Fibroblast of pulmonary artery (primary cell): ENCODE results near the gene FBXO42.
"Not testable (repeated sequence)": the region's sequence is repeated elsewhere in the genome, so short reads cannot be mapped to it uniquely, and the experiment has no call there.

Experiments
- DNase-seq: peaks from one replicate; pipeline ENCODE4 v3.0.0-alpha.2; 2010; ENCODE audit warnings: low read depth
- H3K4me3 ChIP-seq: replicated peaks from 2 replicates; pipeline ENCODE4 v1.5.1; 2011; ENCODE audit warnings: low read depth, mild to moderate bottlenecking, control low read depth, low read length, moderate library complexity
- TF ChIP-seq, protein P1 (sequence below): IDR thresholded peaks from 2 replicates; pipeline ENCODE4 v1.5.1; 2011; ENCODE audit warnings: mild to moderate bottlenecking, control low read depth, low read length, inconsistent platforms; ENCODE audit errors: missing control alignments

FBXO42 gene

DNA sequence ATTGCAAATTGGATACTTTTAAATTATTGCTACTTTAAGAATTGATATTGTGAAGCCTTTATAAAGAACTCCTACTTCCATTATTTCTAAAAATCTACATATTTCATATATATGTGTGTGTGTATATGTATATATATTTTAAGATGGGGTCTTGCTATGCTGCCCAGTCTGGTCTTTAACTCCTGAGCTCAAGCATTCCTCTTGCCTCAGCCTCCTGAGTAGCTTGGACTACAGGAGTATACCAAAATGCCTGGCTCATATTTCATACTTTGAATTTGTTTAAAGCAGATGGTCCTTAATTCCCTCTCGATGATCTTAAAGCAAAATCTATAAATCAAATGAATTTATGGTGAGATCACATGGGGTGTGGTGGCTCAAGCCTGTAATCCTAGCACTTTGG, 90.2 kb downstream of the FBXO42 start:
- H3K4me3 ChIP-seq = no peak overlapping the region
- TF ChIP-seq, protein P1, sequence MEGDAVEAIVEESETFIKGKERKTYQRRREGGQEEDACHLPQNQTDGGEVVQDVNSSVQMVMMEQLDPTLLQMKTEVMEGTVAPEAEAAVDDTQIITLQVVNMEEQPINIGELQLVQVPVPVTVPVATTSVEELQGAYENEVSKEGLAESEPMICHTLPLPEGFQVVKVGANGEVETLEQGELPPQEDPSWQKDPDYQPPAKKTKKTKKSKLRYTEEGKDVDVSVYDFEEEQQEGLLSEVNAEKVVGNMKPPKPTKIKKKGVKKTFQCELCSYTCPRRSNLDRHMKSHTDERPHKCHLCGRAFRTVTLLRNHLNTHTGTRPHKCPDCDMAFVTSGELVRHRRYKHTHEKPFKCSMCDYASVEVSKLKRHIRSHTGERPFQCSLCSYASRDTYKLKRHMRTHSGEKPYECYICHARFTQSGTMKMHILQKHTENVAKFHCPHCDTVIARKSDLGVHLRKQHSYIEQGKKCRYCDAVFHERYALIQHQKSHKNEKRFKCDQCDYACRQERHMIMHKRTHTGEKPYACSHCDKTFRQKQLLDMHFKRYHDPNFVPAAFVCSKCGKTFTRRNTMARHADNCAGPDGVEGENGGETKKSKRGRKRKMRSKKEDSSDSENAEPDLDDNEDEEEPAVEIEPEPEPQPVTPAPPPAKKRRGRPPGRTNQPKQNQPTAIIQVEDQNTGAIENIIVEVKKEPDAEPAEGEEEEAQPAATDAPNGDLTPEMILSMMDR = no peak
- no peak for DNase-seq

DNA sequence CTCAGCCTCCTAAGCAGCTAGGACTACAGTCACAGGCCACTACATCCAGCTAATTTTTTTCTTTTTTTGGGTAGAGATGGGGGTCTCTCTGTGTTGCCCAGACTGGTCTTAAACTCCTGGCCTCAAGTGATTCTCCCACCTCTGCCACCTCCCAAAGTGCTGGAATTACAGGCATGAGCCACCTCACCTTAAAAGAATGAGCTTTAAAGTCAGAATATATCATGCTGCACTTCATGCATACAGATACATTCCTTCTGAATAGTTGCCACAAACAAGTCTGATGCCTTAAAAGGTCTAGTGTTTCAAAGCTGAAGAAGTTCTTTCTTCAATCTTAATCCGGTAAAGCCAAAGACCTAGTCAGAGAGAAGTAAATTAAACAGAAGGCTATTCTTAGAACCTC, 91.5 kb downstream of the FBXO42 start:
- TF ChIP-seq, protein P1 = no peak

DNA sequence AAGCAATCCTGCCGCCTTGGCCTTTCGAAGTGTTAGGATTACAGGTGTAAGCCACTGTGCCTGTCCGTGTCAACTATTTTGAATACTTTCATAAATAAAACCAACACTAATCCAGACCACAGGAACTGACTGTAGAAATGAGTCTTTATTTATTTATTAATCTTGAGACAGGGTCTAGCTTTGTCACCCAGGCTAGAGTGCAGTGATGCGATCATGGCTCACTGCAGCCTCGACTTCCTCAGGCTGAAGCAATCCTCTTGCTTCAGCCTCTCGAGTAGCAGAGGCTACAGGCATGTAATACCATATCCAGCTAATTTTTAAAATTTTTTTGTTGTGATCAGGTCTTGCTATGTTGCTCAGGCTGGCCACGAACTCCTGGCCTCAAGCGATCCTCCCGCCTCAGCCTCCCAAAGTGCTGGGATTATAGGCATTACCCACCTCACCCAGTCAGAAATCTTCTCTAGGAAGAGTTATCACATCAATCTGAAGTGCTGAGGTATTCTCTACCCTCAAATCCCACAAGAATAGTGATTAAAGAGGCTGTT, 93.6 kb downstream of the FBXO42 start:
- TF ChIP-seq, protein P1 = no peak
- no peak for DNase-seq
- H3K4me3 ChIP-seq = no peak overlapping the region

More for the DNA sequence above, 91.5 kb downstream of the FBXO42 start:
- peak; percentile 30 for DNase-seq
- H3K4me3 ChIP-seq = no peak overlapping the region

- DNase-seq = no peak
- H3K4me3 ChIP-seq = no peak overlapping the region
- TF ChIP-seq, protein P1 = no peak
These were observed 94.3 kb downstream of the FBXO42 start for GRCh38 chr1:16257968-16258367.

GRCh38 chr1:16257556-16257955, 94.7 kb downstream of the FBXO42 start:
- not testable (repeated sequence) for H3K4me3 ChIP-seq, DNase-seq

DNA sequence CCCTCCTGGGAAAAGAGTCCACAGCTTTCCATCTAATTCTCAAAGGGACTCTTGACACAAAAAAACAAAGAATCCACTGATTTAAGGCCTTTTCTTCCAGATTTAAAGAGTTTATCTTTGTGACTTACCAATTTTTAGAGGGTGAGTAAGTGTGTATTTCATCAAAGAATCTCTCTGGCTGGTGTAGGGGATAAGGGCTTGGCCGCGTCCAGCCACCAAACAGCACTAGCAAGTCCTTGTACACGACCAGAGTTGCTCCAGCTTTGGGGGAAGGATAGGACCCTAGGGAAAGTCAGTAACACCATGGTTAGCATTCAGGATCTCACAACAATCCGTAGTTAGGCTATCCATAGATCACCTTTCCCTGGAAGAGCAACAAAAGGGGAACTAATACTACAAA, 95.8 kb downstream of the FBXO42 start:
- no peak for DNase-seq
- TF ChIP-seq, protein P1 = no peak

GRCh38 chr1:16254263-16254928, 97.9 kb downstream of the FBXO42 start:
- no peak for DNase-seq
- no peak overlapping the region for H3K4me3 ChIP-seq
- TF ChIP-seq, protein P1 = no peak

More for the DNA sequence above, 95.8 kb downstream of the FBXO42 start:
- H3K4me3 ChIP-seq = no peak overlapping the region
